HepG2 (cell line): ENCODE results near the gene AP2B1. TPM values are rescaled to one million over a fixed set of nuclear protein-coding genes. Genes with fewer than 3 reads are reported as not detected.

Experiments used
- ATAC-seq: fragments of 200-7000 bp; cut with Tn5 transposase; 3 replicates; pipeline ENCODE4 v1.9.1; 2020; ENCODE audit warnings: mild to moderate bottlenecking, moderate library complexity
- BruUV-seq: library from RNA; stranded (reverse); fragments of 400-500 nt; replicated peaks from 2 replicates; lab custom pipeline; 2021; lab: Mats Ljungman, UMichigan
- CTCF ChIA-PET: fragments of 300-600 bp; formaldehyde crosslinking; extraction: SDS; loops from one replicate; lab custom pipeline; 2021; ENCODE audit warnings: low total read pairs, inconsistent platforms, low intra/inter-chr PET ratio; lab: Yijun Ruan, JAX
- POLR2A ChIA-PET: fragments of 350-600 bp; sonication (Branson Sonifier 250); formaldehyde crosslinking; loops from one replicate; lab custom pipeline; 2020; ENCODE audit warnings: antibody characterized with exemption, inconsistent platforms; lab: Yijun Ruan, JAX
- DNase-seq: peaks from one replicate; pipeline ENCODE4 v3.0.0-alpha.2; 2015; ENCODE audit warnings: low spot score
- FAIRE-seq: peaks from 3 replicates; lab custom pipeline; 2011; peaks lifted over from hg19 to GRCh38; lab: Jason Lieb, UNC
- H2AFZ ChIP-seq: one replicate; pipeline ENCODE4 v1.6.1; 2011; ENCODE audit warnings: low read length, inconsistent platforms
- H3K27ac ChIP-seq: fragments of 300-600 bp; 3 replicates; pipeline ENCODE4 v1.8.0; 2011; ENCODE audit warnings: mixed run types, mild to moderate bottlenecking, mixed read lengths, low read length, inconsistent platforms; ENCODE audit not compliant: insufficient read depth; ENCODE audit errors: extremely low read length
- H3K27me3 ChIP-seq, 2 experiments: fragments of 200-600 bp in 1 of 2; 2 replicates in 1 of 2; 3 replicates in 1 of 2; pipeline versions ENCODE4 v1.6.0 to v1.8.0; 2011; ENCODE audit warnings: low read length in 2 of 2, mild to moderate bottlenecking in 2 of 2, moderate library complexity in 2 of 2, inconsistent platforms in 1 of 2; ENCODE audit not compliant: insufficient read depth in 2 of 2, control insufficient read depth in 1 of 2
- H3K36me3 ChIP-seq, 2 experiments: fragments of 200-600 bp in 1 of 2; replicated peaks in 1 of 2; 2 replicates in 1 of 2; 3 replicates in 1 of 2; pipeline versions ENCODE4 v1.5.1 to v1.8.0; 2011; ENCODE audit warnings: low read length in 2 of 2, inconsistent platforms in 1 of 2; ENCODE audit not compliant: insufficient read depth in 2 of 2, control insufficient read depth in 1 of 2
- H3K4me1 ChIP-seq: 2 replicates; pipeline ENCODE4 v1.5.1; 2012; ENCODE audit warnings: low read length, inconsistent platforms; ENCODE audit not compliant: insufficient read depth
- H3K4me2 ChIP-seq: 2 replicates; pipeline ENCODE4 v1.6.0; 2011; ENCODE audit warnings: low read depth, low read length, inconsistent platforms
- H3K4me3 ChIP-seq, 3 experiments: fragments of 200-600 bp in 1 of 3; sonication (generic), shearing (Covaris generic) in 1 of 3; replicated peaks in 1 of 3; 2 replicates each; pipeline ENCODE4 v1.5.1; 2011 to 2016; ENCODE audit warnings: low read length in 3 of 3, inconsistent platforms in 2 of 3, low read depth in 2 of 3, mild to moderate bottlenecking in 2 of 3, control low read depth in 1 of 3, mixed read lengths in 1 of 3; ENCODE audit not compliant: insufficient read depth in 1 of 3
- H3K79me2 ChIP-seq: one replicate; pipeline ENCODE4 v1.6.1; 2011; ENCODE audit warnings: low read length, inconsistent platforms; ENCODE audit not compliant: insufficient read depth
- H3K9ac ChIP-seq: 2 replicates; pipeline ENCODE4 v1.6.0; 2011; ENCODE audit warnings: mild to moderate bottlenecking, low read depth, low read length, inconsistent platforms; ENCODE audit not compliant: insufficient read depth
- H3K9me3 ChIP-seq: 2 replicates; pipeline ENCODE4 v1.5.1; 2012; ENCODE audit warnings: mild to moderate bottlenecking, low read length
- H4K20me1 ChIP-seq: 2 replicates; pipeline ENCODE4 v1.6.0; 2011; ENCODE audit warnings: inconsistent platforms, mild to moderate bottlenecking, low read length, moderate library complexity; ENCODE audit not compliant: insufficient read depth
- ARID4A ChIP-seq: sonication (generic); formaldehyde crosslinking; IDR thresholded peaks from 2 replicates; pipeline ENCODE4 v1.5.0; 2020; ENCODE audit warnings: mild to moderate bottlenecking, missing genetic modification reagents, borderline replicate concordance
- CCAR2 ChIP-seq: fragments of 200-400 bp; formaldehyde crosslinking; optimal IDR thresholded peaks from 2 replicates; pipeline ENCODE3; 2018; ENCODE audit warnings: low read depth, mild to moderate bottlenecking, low read length, moderate library complexity
- EED ChIP-seq: sonication (generic); formaldehyde crosslinking; IDR thresholded peaks from 2 replicates; pipeline ENCODE4 v1.5.0; 2020; ENCODE audit warnings: mild to moderate bottlenecking, missing genetic modification reagents
- TEF ChIP-seq: sonication (generic); formaldehyde crosslinking; IDR thresholded peaks from 2 replicates; pipeline ENCODE4 v1.5.0; 2020; ENCODE audit warnings: missing genetic modification reagents
- UBTF ChIP-seq: sonication (generic); formaldehyde crosslinking; IDR thresholded peaks from 2 replicates; pipeline ENCODE4 v1.4.0; 2020; ENCODE audit warnings: mild to moderate bottlenecking, missing genetic modification reagents
- ZFY ChIP-seq: sonication (generic); formaldehyde crosslinking; IDR thresholded peaks from 2 replicates; pipeline ENCODE4 v1.4.0; 2020; ENCODE audit warnings: missing genetic modification reagents
- ZNF17 ChIP-seq: sonication (generic); formaldehyde crosslinking; IDR thresholded peaks from 2 replicates; pipeline ENCODE4 v1.5.0; 2020; ENCODE audit warnings: mild to moderate bottlenecking, missing genetic modification reagents
- ZNF720 ChIP-seq: sonication (generic); formaldehyde crosslinking; IDR thresholded peaks from 2 replicates; pipeline ENCODE4 v1.4.0; 2020; ENCODE audit warnings: missing genetic modification reagents
- ZNF83 ChIP-seq: sonication (generic); formaldehyde crosslinking; IDR thresholded peaks from 2 replicates; pipeline ENCODE4 v1.4.0; 2020; ENCODE audit warnings: missing genetic modification reagents, mild to moderate bottlenecking, borderline replicate concordance
- ZNF839 ChIP-seq: sonication (generic); formaldehyde crosslinking; IDR thresholded peaks from 2 replicates; pipeline ENCODE4 v1.4.0; 2020; ENCODE audit warnings: missing genetic modification reagents, mild to moderate bottlenecking, borderline replicate concordance
- ZUFSP ChIP-seq: sonication (generic); formaldehyde crosslinking; IDR thresholded peaks from 2 replicates; pipeline ENCODE4 v1.9.0; 2021; ENCODE audit warnings: missing genetic modification reagents, mild to moderate bottlenecking, borderline replicate concordance
- WGBS: methylation state at CpG from one replicate; pipeline ENCODE4 v1.1.6; 2017; ENCODE audit warnings: low lambda C conversion rate; 5-methylcytosine and 5-hydroxymethylcytosine counted together
- in situ Hi-C: cut with HindIII; loops from 2 replicates; pipeline ENCODE4 v1.10.0; 2017; ENCODE audit warnings: low pct_unique_long_range_greater_than_20kb; ENCODE audit not compliant: extremely low pct_ligation_motif_present
- intact Hi-C: fragments of 100-400 bp; cut with micrococcal nuclease; formaldehyde crosslinking; loops from one replicate; pipeline ENCODE4 v1.10.0; 2022; ENCODE audit not compliant: unreplicated experiment
- polyA plus RNA-seq, 8 experiments: library from polyadenylated mRNA; depleted of rRNA in 3 of 8; stranded (reverse) in 7 of 8; unstranded in 1 of 8; fragments of >200 nt; fragmentation: Illumina TruSeq in 4 of 8; extraction: Trizol in 4 of 8; gene quantifications; 2 replicates each; pipeline versions ENCODE4 v1.2.1 to v1.2.3, GENCODE V29; 2011 to 2016; ENCODE audit warnings: low read depth in 4 of 8, missing spikeins in 1 of 8, mixed read lengths in 1 of 8; ENCODE audit not compliant: insufficient read depth in 1 of 8
- total RNA-seq, 5 experiments: library from RNA; depleted of rRNA; stranded (reverse); fragments of >200 nt; fragmentation: Illumina TruSeq; extraction: Trizol; gene quantifications; 2 replicates each; pipeline ENCODE4 v1.2.3, GENCODE V29; 2016; ENCODE audit warnings: low read depth in 1 of 5

The AP2B1 gene
- total and polyA plus RNA-seq, 2 of the 13 experiments (the other 11 are each of a cell fraction or from before 2014, with no cell fraction given): 23.8 to 71.3 TPM

- intact Hi-C loops: no loop called here
- H3K4me2 ChIP-seq: no peak overlapping the region
- BruUV-seq: no TSS peak
- no peaks in the 10 kb centered on the region for H3K27me3 ChIP-seq
- TF ChIP-seq ZNF839 (CRISPR knock-in tag): no peak
- no peak for TF ChIP-seq ZNF17 (CRISPR knock-in tag)
- no peak for TF ChIP-seq ZUFSP
- no peak for TF ChIP-seq UBTF (CRISPR knock-in tag)
- no peak for TF ChIP-seq ARID4A (CRISPR knock-in tag)
- TF ChIP-seq ZNF720 (CRISPR knock-in tag): no peak
- no peak for TF ChIP-seq ZNF83 (CRISPR knock-in tag)
- TF ChIP-seq TEF (CRISPR knock-in tag): no peak
- TF ChIP-seq EED (CRISPR knock-in tag): no peak
- TF ChIP-seq CCAR2: no peak
- TF ChIP-seq ZFY (CRISPR knock-in tag): no peak
- 94% methylated on average over 4 of the region's 4 CpGs for WGBS
- peaks cover 11 to 45% of the 10 kb centered on the region in 2 experiments for H3K36me3 ChIP-seq
- H3K4me1 ChIP-seq: no peaks in the 10 kb centered on the region
- CTCF ChIA-PET: no interaction called here
- no peak overlapping the region for H3K27ac ChIP-seq
- FAIRE-seq: no peak
- DNase-seq: no peak
- no peak for ATAC-seq
- POLR2A ChIA-PET: no interaction called here
- no peak overlapping the region for H3K4me3 ChIP-seq
- H2AFZ ChIP-seq: no peak overlapping the region
- no peaks in the 10 kb centered on the region for H3K79me2 ChIP-seq
- in situ Hi-C loops: loop anchor here (5.0 kb wide), 1 partner anchor 137 kb away; no protein-coding TSS in a partner anchor
- no peak overlapping the region for H3K9ac ChIP-seq
- no peaks in the 10 kb centered on the region for H3K9me3 ChIP-seq
- H4K20me1 ChIP-seq: no peaks in the 10 kb centered on the region
Observed at GRCh38 chr17:35609831-35610230, 22.7 kb downstream of the AP2B1 start.
